ENCODE results near the gene UAP1L1.
"Not testable (repeated sequence)": the region's sequence is repeated elsewhere in the genome, so short reads cannot be mapped to it uniquely, and the experiment has no call there.

Gene UAP1L1

GRCh38 chr9:137077010-137077747 lies at the start of gene UAP1L1:
Gene UAP1L1, plus strand, starts transcription at chr9:137077517. Its CDS starts 16 bp downstream, at chr9:137077533.
- Histone ChIP-seq H3K36me3 (ENCODE audit: control insufficient read depth in 1 of 2, insufficient read depth in 2 of 2, low read length in 2 of 2) (peaks cover 7 to 11% of the 10 kb centered on the region in 2 donors), H3K27ac (ENCODE audit: low read length) (no peak within 1 kb of the TSS), H3K27me3 (ENCODE audit: low read depth, low read length) (no peaks in the 10 kb centered on the region), H3K4me3 (ENCODE audit: low read depth in 1 of 2, low read length in 2 of 2) (peak within 1 kb of the TSS; percentile 26 to 71), H3K9me3 (ENCODE audit: control insufficient read depth in 1 of 2, low read length in 2 of 2) (no peaks in the 10 kb centered on the region), H3K4me1 (ENCODE audit: control insufficient read depth in 1 of 2, insufficient read depth in 2 of 2, low read length in 2 of 2) (peaks cover 0 to 21% of the 10 kb centered on the region in 2 donors)

DNA sequence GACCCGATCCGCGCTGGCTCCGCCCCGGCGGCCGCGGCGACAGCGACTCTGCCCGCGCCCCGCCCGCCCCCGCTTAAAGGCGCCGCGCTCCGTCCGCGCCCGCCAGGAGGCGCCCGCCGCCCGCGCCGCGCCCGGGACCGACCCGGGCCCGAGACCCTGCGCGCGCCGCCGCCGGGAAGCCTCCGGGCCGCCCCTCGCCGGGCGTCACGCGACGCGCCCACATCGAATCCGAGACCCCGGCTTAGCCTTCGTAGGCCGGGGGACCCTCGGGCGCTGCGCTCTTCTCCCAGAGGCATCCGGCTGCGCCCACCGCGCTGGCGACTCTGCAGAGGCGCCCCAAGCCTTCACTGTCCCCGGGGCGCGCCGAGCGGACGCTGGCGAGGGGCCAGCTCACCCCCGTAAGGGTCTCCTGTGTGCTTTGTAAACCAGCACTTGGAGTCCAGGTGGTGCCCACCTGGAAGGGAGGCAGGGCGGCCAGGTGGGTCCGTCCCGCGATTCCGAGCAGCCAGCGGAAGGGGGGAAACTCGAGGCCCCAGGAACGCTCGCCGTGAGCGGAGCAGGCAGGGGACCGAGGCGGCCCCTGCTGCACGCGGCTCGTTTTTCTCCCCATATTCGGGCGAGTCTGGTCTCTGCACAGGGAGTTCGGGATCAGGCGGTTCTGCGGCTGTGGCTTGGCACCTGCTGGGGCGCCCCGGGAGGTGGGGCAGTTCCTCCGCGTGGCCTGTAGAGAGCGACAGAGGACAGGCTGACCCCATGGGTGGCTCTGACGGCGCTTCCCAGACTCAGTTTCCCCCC lies 48.9 kb upstream of the UAP1L1 start:
- Histone ChIP-seq H3K27ac (ENCODE audit: low read length) (no peak overlapping the region), H3K9me3 (ENCODE audit: control insufficient read depth in 1 of 2, low read length in 2 of 2) (no peaks in the 10 kb centered on the region), H3K36me3 (ENCODE audit: control insufficient read depth in 1 of 2, insufficient read depth in 2 of 2, low read length in 2 of 2) (no peaks in the 10 kb centered on the region), H3K27me3 (ENCODE audit: low read depth, low read length) (no peaks in the 10 kb centered on the region), H3K4me1 (ENCODE audit: control insufficient read depth in 1 of 2, insufficient read depth in 2 of 2, low read length in 2 of 2) (peaks cover 0 to 39% of the 10 kb centered on the region in 2 donors), H3K4me3 (ENCODE audit: low read depth in 1 of 2, low read length in 2 of 2) (peak overlapping the region; percentile 42 to 59)

DNA sequence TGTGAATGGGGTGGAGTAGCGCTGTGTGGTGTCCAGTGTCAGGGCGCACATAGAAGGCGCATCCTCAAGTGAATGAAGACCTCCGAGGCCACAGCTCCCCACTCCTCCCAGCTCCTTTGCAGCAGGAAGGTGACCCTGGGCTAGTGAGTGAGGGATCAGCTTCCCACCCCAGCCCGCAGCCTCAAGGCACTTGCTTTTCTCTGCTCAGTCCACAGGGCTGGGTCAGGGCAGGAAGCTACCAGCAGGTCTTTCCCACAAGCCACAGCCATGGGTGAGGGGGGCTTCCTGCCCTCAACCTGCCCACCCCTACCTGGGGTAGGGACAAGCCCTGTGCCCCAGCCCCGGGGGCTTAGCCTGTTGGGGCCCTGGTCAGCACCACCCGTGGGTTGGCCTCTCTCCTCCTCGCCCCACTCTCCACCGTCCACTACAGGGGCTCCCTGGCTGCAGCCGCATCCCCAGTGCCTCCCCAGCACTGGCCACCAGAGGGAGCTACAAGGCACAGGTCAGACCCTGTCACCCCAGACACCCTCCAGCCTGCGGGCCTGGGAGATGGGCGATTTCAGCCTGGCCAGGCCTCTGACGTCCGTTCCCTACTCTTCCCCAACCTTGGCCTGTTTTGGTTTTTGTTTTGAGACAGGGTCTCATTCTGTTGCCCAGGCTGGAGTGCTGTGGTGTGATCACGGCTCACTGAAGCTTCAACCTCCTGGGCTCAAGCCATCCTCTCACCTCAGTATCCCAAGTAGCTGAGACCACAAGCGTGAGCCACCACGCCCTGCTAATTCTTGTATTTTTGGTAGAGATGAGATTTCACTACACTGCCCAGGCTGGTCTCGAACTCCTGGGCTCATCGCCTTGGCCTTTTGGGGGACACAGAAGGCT lies 48.0 kb upstream of the UAP1L1 start:
- Histone ChIP-seq H3K27ac (ENCODE audit: low read length) (no peak overlapping the region), H3K27me3 (ENCODE audit: low read depth, low read length) (no peaks in the 10 kb centered on the region), H3K9me3 (ENCODE audit: control insufficient read depth in 1 of 2, low read length in 2 of 2) (no peaks in the 10 kb centered on the region), H3K4me1 (ENCODE audit: control insufficient read depth in 1 of 2, insufficient read depth in 2 of 2, low read length in 2 of 2) (peaks cover 0 to 39% of the 10 kb centered on the region in 2 donors), H3K4me3 (ENCODE audit: low read depth in 1 of 2, low read length in 2 of 2) (peak overlapping the region; percentile 42 to 59), H3K36me3 (ENCODE audit: control insufficient read depth in 1 of 2, insufficient read depth in 2 of 2, low read length in 2 of 2) (no peaks in the 10 kb centered on the region)

DNA sequence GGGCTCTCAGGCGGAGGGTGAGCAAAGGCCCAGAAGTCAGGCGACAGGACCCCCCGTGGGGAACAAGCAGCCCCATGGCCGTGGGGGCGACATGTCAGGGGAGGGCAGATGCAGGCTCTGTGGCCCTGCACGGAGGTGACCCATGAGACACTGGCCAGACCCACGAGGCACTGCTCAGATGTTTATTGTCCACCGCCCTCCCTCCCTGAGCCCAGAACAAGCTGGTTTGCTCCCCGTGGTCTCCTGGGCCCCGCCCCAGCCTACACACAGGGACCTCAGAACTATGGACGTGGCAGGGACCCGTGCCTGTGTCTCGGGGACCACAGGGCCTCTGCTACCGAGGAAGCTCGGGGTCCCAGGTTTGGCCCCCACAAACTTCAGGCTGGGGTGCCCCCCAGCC lies 47.3 kb upstream of the UAP1L1 start:
- Histone ChIP-seq H3K27me3 (ENCODE audit: low read depth, low read length) (no peaks in the 10 kb centered on the region), H3K4me1 (ENCODE audit: control insufficient read depth in 1 of 2, insufficient read depth in 2 of 2, low read length in 2 of 2) (peaks cover 0 to 44% of the 10 kb centered on the region in 2 donors), H3K27ac (ENCODE audit: low read length) (no peak overlapping the region), H3K9me3 (ENCODE audit: control insufficient read depth in 1 of 2, low read length in 2 of 2) (no peaks in the 10 kb centered on the region), H3K36me3 (ENCODE audit: control insufficient read depth in 1 of 2, insufficient read depth in 2 of 2, low read length in 2 of 2) (no peaks in the 10 kb centered on the region), H3K4me3 (ENCODE audit: low read depth in 1 of 2, low read length in 2 of 2) (peak overlapping the region in 1 of 2 donors; percentile 48)

DNA sequence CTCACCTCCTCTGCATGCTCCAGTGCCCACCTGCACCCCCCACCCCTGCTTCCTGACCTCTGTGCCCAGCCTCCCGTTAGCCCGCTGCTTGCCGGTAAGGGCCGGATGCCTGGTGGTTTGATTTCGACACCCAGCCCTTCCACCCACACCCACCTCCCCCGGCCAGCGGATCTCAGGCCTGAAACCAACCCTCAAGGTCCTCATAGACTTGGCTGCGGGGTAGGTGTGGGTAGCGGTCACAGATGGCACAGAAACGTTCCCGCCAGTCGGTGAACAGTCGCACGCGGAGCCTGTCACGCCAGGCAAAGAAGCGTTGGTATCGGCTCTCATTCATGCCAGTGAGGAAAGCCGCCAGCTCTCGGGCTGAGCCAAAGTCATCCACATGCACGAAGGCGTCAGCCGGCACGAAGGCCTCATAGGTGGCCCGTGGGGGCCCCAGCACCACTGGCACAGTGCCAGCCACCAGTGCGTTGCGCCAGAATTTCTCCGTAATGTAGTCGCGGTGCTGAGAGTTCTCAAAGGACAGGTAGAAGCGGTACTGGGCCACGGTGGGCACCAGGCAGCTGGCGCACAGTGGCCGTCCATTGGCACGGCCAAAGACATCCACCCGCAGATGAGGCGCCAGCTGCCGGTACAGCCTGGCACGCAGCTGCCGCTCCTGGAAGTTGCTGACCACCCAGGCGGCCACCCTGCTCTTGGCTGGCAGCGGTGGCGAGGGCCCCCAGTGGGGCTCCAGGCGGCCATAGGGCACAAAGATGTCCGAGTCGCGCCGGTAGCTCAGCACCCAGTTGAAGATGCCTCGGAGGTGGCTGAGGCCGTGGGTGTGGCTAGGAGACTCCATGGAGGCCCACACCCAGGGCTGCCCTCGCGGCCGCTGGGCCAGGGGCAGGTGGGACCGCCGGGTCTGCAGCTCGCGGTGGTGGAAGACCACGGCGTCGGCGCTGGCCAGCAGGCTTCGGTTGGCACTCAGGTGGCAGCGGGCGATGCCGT lies 46.5 kb upstream of the UAP1L1 start:
- no peaks in the 10 kb centered on the region for H3K36me3 ChIP-seq (ENCODE audit: control insufficient read depth in 1 of 2, insufficient read depth in 2 of 2, low read length in 2 of 2)
- no peaks in the 10 kb centered on the region for H3K9me3 ChIP-seq (ENCODE audit: control insufficient read depth in 1 of 2, low read length in 2 of 2)
- peaks cover 0 to 45% of the 10 kb centered on the region in 2 donors for H3K4me1 ChIP-seq (ENCODE audit: control insufficient read depth in 1 of 2, insufficient read depth in 2 of 2, low read length in 2 of 2)
- no peaks in the 10 kb centered on the region for H3K27me3 ChIP-seq (ENCODE audit: low read depth, low read length)
- H3K4me3 ChIP-seq (ENCODE audit: low read depth in 1 of 2, low read length in 2 of 2): peak overlapping the region in 1 of 2 donors; percentile 48
- no peak overlapping the region for H3K27ac ChIP-seq (ENCODE audit: low read length)

DNA sequence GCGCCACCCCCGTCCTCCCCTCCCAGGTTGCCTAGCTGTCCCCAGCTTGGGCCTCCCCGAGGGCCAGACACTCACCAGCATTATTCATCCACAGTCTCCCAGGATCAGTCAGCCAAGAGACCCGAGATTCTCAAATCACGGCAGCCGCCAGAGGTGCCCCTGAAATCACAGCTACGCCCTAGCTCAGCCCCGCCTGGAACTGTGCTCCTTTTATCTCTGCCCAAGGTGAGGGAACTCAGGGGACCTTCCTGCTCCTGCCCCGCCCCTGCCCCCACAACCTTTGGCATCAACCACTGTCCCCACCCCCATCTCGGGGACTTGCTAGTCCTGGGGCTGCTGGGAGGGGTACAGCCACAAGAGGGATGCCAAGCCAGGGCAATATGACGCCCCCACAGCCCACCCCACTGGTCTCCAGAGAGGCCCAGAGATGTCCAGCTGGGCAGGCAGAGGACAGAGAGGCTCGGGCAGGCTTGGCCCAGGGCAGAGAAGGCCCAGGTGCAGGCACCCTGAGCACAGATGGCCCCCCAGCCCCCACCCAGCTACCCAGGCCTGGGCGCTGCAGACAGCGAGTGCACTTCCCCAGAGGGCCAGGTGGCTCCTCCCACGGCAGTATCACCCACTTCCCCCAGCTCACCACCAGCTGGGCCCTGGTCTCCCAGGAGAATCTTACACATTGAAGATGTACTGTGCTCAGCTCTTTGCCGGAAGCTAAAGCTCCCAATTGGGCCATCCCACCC lies 45.2 kb upstream of the UAP1L1 start, which contains the start of gene FUT7:
Gene FUT7, minus strand, starts transcription at position 185 of the 737 bp plus-strand sequence. Its CDS starts 97 bp downstream, at position 88.
- Histone ChIP-seq H3K4me3 (ENCODE audit: low read depth in 1 of 2, low read length in 2 of 2) (peak within 1 kb of the TSS in 1 of 2 donors; percentile 48), H3K36me3 (ENCODE audit: control insufficient read depth in 1 of 2, insufficient read depth in 2 of 2, low read length in 2 of 2) (no peaks in the 10 kb centered on the region), H3K27ac (ENCODE audit: low read length) (no peak within 1 kb of the TSS), H3K4me1 (ENCODE audit: control insufficient read depth in 1 of 2, insufficient read depth in 2 of 2, low read length in 2 of 2) (peaks cover 0 to 32% of the 10 kb centered on the region in 2 donors), H3K27me3 (ENCODE audit: low read depth, low read length) (no peaks in the 10 kb centered on the region), H3K9me3 (ENCODE audit: control insufficient read depth in 1 of 2, low read length in 2 of 2) (no peaks in the 10 kb centered on the region)

GRCh38 chr9:137032858-137033257 lies 44.5 kb upstream of the UAP1L1 start:
- no peak overlapping the region for H3K27ac ChIP-seq (ENCODE audit: low read length)
- no peaks in the 10 kb centered on the region for H3K9me3 ChIP-seq (ENCODE audit: control insufficient read depth in 1 of 2, low read length in 2 of 2)
- peaks cover 0 to 26% of the 10 kb centered on the region in 2 donors for H3K4me1 ChIP-seq (ENCODE audit: control insufficient read depth in 1 of 2, insufficient read depth in 2 of 2, low read length in 2 of 2)
- no peaks in the 10 kb centered on the region for H3K27me3 ChIP-seq (ENCODE audit: low read depth, low read length)
- H3K4me3 ChIP-seq (ENCODE audit: low read depth in 1 of 2, low read length in 2 of 2): peak overlapping the region in 1 of 2 donors; percentile 38
- H3K36me3 ChIP-seq (ENCODE audit: control insufficient read depth in 1 of 2, insufficient read depth in 2 of 2, low read length in 2 of 2): no peaks in the 10 kb centered on the region

GRCh38 chr9:137033481-137033880 lies 43.8 kb upstream of the UAP1L1 start:
- not testable (repeated sequence) for H3K9me3 ChIP-seq (ENCODE audit: control insufficient read depth in 1 of 2, low read length in 2 of 2); H3K27me3 ChIP-seq (ENCODE audit: low read depth, low read length); H3K27ac ChIP-seq (ENCODE audit: low read length); H3K36me3 ChIP-seq (ENCODE audit: control insufficient read depth in 1 of 2, insufficient read depth in 2 of 2, low read length in 2 of 2)
- H3K4me1 ChIP-seq (ENCODE audit: control insufficient read depth in 1 of 2, insufficient read depth in 2 of 2, low read length in 2 of 2): peaks cover 0 to 24% of the 10 kb centered on the region in 2 donors
- peak overlapping the region in 1 of 2 donors; percentile 38 for H3K4me3 ChIP-seq (ENCODE audit: low read depth in 1 of 2, low read length in 2 of 2)

GRCh38 chr9:137034039-137034708 lies 43.1 kb upstream of the UAP1L1 start:
- H3K36me3 ChIP-seq (ENCODE audit: control insufficient read depth in 1 of 2, insufficient read depth in 2 of 2, low read length in 2 of 2): peaks cover 0 to 6% of the 10 kb centered on the region in 2 donors
- no peak overlapping the region for H3K27ac ChIP-seq (ENCODE audit: low read length)
- no peaks in the 10 kb centered on the region for H3K9me3 ChIP-seq (ENCODE audit: control insufficient read depth in 1 of 2, low read length in 2 of 2)
- H3K4me1 ChIP-seq (ENCODE audit: control insufficient read depth in 1 of 2, insufficient read depth in 2 of 2, low read length in 2 of 2): peaks cover 0 to 17% of the 10 kb centered on the region in 2 donors
- no peaks in the 10 kb centered on the region for H3K27me3 ChIP-seq (ENCODE audit: low read depth, low read length)
- peak overlapping the region in 1 of 2 donors; percentile 38 for H3K4me3 ChIP-seq (ENCODE audit: low read depth in 1 of 2, low read length in 2 of 2)
